ENCODE results near the gene ANOS1.

ANOS1 gene

DNA sequence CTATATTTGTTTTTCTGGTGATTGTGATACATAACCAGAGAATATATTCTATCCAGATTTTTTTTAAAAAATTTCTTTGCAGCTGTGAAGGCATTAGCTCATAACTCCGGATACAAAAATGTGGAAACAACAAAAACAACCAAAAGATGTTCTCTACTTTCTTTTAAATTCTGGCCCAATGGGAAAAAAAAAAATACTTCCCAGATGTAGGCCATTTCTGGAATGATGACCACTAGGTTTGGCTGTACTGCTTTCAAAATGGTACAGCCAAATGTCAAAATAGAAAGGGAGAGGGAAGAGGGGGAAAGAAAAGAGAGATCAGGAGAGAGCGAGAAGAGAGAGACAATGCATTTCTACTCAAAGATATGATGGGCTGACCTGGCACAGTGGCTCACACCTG is 14.6 kb downstream of the ANOS1 start:
- no peak for DNase-seq

GRCh38 chrX:8714164-8714563 is 17.8 kb downstream of the ANOS1 start:
- DNase-seq, result no peak

DNA sequence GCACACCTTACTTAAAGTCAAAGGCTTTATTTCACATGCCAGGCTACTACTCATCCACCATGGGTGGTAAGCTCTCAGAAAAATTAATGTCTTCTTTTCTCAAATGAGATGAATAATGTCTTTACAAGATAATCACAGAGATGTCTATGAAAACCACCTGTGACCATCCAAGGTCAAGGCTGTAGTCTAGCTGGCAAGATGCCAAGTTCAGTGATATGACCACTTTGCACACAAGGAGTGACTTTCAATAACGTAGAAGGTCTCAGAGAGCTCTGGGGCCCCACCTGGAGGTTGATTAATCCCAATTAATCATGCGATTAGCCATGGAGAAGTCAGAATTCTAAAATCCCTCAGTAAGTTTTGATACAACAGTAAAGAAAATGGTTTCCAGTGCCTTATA is 20.5 kb downstream of the ANOS1 start:
- no peak for DNase-seq

DNA sequence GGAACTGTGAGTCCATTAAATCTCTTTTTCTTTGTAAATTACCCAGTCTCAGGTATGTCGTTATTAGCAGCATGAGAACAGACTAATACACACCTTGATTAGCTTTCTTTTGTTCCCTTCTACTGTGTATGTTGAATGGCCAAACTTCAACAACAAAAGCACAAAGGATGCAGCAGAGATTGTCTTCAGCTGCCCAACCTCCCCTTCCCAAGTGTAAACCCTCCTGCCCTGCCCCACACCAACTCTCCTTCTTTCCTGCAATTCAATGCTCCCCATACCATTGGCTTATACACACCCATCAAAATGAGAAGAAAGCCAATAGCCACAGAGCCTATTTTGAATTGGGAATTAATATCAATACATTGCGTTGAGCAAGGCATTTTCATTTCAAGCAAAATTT is 27.8 kb downstream of the ANOS1 start:
- no peak for DNase-seq

- no peak for DNase-seq
These were observed 39.1 kb downstream of the ANOS1 start for GRCh38 chrX:8692871-8693270.

- DNase-seq, result no peak
These were observed 42.5 kb downstream of the ANOS1 start for GRCh38 chrX:8689473-8689872.

- no peak for DNase-seq
These were observed 43.2 kb downstream of the ANOS1 start for GRCh38 chrX:8688776-8689175.

- no peak for DNase-seq
These were observed 47.6 kb downstream of the ANOS1 start for GRCh38 chrX:8684201-8684965.

DNA sequence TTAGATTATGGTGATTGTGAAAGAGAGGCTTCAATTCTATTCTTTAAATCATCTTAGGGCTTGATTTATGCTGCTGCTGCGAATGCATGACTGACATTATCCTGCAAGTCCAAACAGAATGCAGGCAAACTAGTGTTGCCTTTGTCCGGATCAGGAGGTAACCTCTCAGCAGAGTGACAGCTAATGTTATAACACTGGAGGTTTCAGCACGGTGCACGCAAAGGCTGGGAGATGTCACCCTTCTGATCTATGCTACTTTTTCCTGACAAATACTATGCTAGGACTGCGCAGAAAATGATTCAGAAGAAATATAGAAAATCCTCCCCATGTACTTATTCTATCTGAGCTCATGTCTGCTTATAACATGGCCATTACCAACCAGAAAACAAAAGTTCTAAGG is 48.2 kb downstream of the ANOS1 start:
- no peak for DNase-seq

DNA sequence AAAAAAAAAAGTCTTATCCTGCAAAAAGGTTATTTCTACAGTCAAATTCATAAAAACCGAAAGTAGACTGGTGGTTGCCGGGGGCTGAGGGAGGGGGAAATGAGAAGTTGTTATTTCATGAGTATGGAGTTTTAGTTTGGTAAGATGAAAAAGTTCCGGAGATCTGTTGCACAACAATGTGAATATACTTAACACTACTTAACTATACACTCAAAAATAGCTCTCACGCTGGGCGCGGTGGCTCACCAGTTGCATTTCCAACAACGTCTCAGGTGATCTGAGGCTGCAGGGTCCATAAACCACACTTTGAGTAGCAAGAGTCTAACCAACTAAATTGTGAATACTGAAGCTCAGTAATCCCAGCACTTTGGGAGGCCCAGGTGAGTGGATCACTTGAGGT is 52.4 kb downstream of the ANOS1 start:
- DNase-seq, result no peak

- DNase-seq, result no peak
These were observed 56.8 kb downstream of the ANOS1 start for GRCh38 chrX:8675006-8675630.

GRCh38 chrX:8673201-8673600 is 58.7 kb downstream of the ANOS1 start:
- no peak for DNase-seq

DNA sequence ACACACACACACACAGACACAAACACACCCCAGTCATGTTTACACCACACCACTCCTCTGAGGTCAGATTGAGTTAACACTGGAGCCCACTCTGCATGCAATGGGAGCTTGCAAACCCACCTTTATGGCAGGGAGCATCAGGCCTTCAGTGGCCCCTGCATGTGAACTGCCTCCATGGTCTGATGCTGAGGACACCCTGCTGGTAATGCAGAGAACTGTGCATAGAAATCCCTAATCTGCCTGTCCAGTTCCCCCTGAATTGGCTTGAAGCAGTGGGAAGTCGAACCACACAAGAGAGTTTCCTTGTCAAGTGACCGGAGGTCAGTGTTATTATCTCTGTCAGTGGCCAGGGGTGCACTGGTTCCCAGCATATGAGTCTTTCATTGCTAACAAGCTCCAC is 59.8 kb downstream of the ANOS1 start:
- DNase-seq, result no peak

DNA sequence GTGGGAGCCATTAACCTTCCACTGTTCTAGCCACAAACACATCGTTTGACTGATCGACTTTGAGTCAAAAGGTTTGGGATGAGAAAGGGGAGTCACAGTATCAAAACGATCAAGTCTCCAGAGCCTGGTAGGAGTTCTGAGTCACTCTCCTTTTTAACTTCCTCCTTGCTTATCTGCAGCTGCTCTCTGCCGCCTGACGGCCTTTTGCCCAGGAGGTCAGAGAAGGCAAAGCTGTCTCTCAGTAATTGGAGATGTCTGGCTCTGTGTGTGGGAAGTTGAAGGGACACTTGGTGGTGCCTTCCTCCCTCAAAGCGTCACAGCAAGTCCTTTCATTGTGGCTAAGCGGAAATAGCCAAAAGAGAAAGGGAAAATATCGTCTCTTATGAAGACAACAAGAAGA is 63.1 kb downstream of the ANOS1 start:
- DNase-seq, result no peak

- DNase-seq, result no peak
These were observed 68.6 kb downstream of the ANOS1 start for GRCh38 chrX:8663325-8663724.

GRCh38 chrX:8657883-8658282 is 74.1 kb downstream of the ANOS1 start:
- no peak for DNase-seq

DNA sequence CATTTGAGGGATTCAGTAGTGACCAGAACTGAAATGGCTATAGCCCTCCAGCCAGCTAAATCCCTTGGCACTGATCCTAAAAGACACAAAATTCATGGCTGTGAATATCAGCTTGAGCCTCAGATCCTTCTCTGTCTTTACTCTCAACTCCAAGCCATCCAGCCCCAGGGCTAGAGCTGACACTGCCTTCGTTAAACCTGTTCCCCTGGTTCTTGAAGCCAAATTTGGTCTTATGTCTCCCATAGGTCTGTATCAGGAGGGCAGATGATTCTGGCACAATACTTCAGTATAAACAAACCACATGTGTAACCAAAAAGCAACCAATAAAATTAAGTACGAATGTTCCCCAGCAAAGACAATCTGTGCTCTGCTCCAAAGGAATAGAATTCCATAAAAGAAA is 78.0 kb downstream of the ANOS1 start:
- no peak for DNase-seq

DNA sequence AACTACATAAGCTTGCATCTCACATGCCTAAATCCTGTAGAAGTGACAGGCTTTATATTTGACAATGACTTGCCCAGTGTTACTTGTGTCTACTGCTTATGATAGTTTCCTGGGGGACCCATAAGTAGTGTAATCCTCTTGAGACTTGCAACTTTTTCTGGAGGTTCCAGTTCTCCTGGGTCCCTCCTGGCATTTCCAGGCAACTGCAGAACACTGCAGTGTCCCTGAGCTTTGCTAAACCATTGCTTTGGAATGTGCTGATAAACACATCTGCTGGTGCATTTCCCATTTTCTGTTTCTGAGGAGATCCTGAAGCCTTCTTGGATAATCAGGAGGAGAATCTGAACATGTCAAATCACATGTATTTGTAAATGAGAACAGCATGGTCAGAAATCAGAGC is 82.0 kb downstream of the ANOS1 start:
- no peak for DNase-seq

GRCh38 chrX:8647176-8647575 is 84.8 kb downstream of the ANOS1 start:
- no peak for DNase-seq

GRCh38 chrX:8639949-8640475 is 91.9 kb downstream of the ANOS1 start:
- no peak for DNase-seq

DNA sequence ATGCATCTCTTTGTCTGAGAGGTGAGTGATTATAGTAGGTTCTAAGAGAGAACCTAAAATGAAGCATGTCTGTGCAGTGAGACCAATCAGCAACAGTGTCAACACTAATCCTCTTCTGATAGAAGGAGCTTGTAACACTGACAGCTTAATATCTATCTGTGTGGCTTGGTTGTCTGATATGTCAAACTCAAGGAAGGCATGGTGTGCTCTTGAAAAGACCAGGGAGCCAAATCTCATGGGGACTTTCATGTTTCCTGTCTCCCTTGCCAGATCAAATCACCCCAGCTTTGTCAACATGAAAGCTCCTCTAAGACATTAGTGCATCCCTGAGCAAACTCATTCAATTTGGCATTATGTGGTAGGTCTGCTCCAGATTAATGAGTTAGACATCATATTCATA is 95.4 kb downstream of the ANOS1 start:
- DNase-seq, result no peak

GRCh38 chrX:8635812-8636211 is 96.1 kb downstream of the ANOS1 start:
- no peak for DNase-seq

DNA sequence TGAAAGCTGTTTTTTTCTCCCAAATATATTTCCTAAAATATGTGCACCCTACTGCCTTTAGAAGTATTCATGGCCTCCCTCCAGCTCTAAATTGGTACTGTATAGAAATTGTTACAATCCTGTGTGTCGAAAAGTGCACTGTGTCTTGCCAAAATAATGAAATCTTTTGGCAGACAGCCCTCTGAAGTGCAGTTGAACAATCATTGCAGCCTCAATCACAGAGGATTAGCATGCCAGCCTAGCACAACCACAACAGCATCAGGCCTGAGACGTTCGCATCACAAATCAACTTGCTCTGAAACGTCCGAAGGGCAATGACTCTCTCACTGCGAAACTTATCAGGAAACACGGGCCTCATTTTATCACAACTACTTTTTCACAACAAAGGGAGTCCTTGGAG is 99.0 kb downstream of the ANOS1 start:
- no peak for DNase-seq

DNA sequence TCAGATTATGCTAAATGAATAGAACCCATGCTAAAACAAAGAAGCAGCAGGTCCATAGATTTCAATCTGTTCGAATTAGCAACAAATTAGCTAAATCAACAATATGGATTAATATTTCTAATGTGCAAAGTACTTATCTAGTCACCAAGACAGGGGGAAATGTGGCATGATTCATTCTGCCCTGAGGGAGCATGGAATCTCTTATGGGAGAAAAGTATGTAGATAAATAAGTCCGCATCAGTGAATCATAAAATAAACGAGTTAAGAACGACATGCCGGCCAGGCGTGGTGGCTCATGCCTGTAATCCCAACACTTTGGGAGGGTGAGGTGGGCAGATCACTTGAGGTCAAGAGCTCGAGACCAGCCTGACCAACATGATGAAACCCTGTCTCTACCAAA is 102.1 kb downstream of the ANOS1 start:
- DNase-seq, result no peak

DNA sequence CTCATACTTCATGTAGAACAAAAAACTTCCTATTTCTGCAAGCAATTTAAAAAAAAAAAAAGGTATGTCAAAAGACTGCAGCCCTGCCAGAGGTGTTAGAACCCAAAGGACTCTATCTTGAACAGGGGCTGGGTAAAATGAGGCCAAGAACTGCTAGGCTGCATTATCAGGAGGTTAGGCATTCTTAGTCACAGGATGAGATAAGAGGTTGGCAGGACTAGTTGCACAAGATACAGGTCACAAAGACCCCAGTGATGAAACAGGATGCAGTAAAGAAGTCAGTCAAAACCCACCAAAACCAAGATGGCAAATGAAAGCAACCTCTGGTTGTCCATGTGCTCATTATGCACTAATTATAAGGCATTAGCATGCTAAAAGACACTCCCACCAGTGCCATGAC is 104.1 kb downstream of the ANOS1 start:
- no peak for DNase-seq
